Cerebellar cortex (tissue), 1 donor: ENCODE measurements around the gene PTGR3.

Experiments used
- DNase-seq: peaks from one replicate; pipeline ENCODE4 v3.0.0-alpha.2; 2015; ENCODE audit warnings: low spot score

PTGR3 gene

GRCh38 chr18:75234901-75235300 lies 26.0 kb upstream of the PTGR3 start:
- DNase-seq = no peak

- no peak for DNase-seq
Observed at GRCh38 chr18:75231053-75231406, 22.1 kb upstream of the PTGR3 start.

DNA sequence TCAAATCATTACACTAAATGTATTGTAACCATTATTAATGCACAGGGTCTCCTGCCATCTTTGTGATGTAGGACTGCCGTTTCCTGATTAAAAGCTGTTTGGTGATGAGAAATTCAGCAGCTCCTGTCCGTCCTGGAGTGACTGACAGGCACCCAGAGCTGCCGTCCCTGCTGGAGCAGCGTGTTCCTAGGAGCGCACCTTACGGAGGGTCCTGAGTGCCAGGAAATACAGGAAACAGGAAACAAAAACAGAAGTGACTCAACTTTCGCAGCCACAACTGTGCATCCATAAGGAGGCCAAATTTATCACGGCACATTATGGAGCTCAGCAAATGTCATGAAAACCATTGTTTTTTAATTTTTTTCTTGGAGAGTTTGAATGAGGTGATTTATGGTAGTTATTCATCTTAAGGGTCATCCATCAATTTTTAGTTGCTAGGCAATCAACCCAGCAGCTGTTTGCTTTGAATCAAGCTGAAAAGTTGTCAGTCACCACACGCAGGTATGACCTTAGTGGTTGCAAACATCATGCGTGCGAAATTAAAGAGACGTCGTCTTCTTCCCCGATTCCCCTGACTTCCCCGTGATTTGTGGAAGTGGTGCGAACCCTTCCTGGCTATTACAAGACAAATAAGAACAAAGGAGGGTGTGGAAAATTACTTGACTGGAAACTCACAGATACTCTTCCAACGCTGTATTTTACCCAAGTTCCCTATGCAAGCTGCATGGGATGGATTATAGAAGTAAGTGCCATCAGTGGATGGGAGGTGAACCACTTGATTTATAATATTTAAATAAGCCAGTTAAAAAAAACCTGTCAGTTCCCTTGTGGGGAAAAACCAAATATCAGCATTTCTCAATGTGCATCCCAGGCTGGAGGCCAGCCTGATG lies 21.5 kb upstream of the PTGR3 start:
- no peak for DNase-seq

- no peak for DNase-seq
Observed at GRCh38 chr18:75229437-75229836, 20.5 kb upstream of the PTGR3 start.

- DNase-seq = no peak
Observed at GRCh38 chr18:75228967-75229366, 20.0 kb upstream of the PTGR3 start.

GRCh38 chr18:75227535-75228296 lies 18.8 kb upstream of the PTGR3 start:
- DNase-seq = no peak

- DNase-seq = no peak
Observed at GRCh38 chr18:75226956-75227316, 18.0 kb upstream of the PTGR3 start.

DNA sequence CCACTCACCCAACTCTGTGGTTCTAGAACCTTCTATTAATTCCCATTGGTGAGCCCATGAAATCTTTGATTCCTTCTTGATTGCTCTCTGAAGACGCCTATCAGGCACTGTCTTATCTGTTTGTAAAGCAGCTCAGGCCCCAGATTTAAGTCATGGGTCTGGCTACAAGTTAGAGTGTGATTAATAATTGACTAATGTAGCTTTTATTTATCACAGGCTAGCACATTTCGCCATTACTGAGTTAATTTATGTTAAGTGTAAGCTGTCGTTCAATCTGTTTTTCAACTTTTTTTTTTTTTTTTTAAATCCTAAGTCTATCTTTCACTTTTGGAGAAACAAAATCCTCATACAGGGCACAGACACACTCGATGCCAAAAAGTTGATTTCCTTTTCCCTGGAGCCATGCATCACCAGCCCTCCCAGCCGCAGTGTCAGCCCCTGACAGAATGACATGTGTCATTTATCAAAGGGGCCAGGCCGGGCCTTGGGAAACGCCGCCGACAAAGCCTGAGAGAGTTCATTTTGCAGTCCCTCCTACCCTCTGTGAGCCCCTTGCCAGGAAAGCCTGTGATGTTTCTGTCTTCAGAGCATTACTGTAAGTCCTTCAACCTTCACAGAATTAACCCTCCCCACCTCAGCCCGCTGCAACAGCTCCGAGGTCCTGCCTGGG lies 17.5 kb upstream of the PTGR3 start:
- DNase-seq = no peak

GRCh38 chr18:75223687-75224347 lies 14.9 kb upstream of the PTGR3 start:
- no peak for DNase-seq

GRCh38 chr18:75222407-75222806 lies 13.5 kb upstream of the PTGR3 start:
- no peak for DNase-seq

GRCh38 chr18:75221897-75222296 lies 13.0 kb upstream of the PTGR3 start:
- no peak for DNase-seq

DNA sequence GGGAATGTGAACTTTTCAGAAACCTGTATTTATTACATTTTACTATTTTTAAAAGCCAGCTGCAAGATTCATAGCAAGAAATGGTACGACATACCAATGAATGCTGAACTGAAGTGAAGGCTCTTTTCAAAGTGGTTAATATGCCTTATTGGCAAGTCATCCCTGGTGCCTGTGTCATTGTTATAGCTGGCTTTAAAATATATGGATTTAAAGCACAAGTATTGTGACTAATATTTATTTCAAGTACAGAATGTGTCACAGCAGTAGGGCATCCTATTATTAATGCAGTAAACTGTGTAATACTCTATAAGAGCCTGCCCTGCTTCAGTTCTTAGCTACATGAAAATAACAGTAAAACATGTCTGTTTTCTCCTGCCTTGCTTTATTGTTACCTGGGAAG lies 12.5 kb upstream of the PTGR3 start:
- DNase-seq = peak; percentile 26

DNA sequence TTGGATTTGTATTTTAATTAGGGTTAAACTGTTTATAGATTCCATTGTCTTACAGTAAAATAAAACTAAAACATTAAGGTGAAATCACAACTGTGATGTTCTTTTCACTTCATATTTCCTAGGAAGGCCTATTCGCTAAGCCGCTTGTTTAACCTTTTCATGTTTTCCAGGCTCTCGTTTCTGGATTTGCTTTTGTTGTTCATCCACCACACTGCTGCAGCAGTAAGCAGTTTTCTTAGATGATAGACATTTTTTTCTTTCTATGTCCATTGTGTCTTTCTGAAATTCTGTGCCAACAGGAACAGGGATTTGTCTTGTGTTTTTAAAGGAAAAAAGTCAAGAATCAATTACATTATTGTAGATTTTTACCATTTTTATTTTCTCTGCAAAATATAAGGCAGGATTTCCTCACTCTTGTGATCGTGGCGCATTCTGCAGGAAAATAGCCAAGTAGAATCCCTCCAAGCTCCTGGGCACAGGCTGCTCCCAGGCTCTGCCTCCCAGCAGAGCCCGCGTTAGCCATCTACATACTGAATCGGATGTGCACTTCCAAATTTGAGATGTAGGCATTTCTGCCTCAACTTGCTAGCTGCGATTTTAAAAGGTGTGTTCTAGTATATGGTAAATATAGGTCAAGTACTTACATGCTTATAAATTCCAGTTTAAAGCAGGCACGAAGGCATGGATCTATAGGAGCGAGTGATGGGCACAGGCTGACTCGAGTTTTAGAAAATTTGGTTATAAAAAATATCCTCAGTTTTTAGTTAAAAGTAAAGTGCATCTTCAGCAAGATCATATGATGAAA lies 11.8 kb upstream of the PTGR3 start:
- peak; percentile 84 for DNase-seq

DNA sequence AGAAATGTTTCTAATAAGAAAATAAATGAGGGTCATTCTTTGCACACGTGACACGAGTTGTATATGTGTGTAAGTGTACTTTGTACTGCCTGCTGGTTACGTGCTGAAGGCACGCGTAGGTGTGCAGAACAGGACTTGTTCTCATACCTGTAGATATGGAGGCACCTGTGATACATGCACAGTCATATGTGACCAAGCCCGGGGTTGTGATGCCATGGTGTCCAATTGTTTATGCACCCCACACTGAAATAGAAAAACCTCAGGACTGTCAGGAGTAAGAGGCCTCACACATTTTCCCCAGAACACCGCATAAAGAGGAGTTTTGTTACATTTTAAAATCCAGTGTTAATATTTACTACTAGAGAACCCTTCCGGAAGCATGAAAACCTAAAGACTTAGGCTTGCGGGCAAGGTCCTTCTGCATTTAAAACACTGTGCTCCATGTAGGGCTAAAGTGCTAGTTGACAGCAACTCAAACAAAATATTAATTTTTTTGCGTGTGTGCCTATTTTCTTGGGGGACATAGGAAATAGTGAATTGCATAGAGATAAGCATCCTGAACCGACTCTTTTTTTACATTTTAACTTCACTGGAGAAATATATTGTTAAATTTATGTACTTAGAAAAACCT lies 10.9 kb upstream of the PTGR3 start:
- peak; percentile 45 for DNase-seq

GRCh38 chr18:75218065-75218923 lies 9.4 kb upstream of the PTGR3 start:
- DNase-seq = peak; percentile 21

- peak; percentile 52 for DNase-seq
Observed at GRCh38 chr18:75216911-75217689, 8.2 kb upstream of the PTGR3 start.

DNA sequence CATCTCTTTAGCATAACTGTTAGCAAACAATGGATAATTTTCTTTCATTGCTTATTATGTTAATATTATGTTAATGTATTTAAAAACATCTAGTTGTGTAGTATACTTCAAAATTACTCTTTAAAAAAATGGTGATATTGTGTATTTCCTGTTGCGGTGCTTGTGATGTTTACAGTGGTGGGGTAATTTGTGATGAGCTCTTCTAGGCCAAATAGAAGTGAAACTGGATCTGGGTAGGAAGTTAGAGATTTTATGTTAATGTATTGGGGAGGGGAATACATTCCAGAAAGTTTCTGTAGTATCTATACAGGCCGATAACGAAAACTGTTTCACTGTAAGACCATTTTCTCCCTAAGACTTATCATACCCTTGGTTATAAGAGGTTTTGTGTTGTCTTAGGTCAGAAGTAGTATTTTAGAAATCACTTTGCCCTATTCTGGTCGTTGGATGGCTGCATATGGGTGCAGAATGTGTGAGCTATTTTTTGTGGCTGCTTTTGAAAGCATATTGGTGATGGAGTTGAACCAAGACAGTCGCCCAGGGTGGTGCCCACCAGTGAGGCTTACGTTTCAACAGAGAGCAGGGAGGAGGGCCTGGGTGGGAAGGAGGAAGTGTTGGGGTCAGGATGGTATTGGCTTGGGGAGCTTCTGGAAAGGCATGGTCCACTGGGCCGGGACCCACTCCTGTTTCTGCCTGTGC lies 7.4 kb upstream of the PTGR3 start:
- peak; percentile 11 for DNase-seq

DNA sequence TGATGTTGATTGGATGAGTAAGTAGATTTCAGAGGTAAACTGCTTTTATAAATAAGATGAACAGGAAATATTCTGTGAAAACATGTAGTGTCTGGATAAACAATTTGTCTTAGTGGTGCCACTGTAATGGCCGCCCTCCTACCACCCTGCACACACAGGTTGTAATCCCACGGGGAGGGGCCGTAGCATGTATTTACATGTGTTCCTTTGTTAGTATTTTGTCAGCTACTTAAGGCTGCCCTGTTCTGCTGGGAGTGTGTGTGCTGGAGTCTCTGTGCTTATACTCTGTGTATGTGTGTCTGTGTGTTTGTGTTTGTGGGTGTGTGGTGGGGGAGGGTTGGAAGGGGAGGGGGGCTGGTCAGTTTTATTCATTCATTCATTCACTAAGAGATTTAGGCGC lies 6.7 kb upstream of the PTGR3 start:
- DNase-seq = peak; percentile 20
